ENCODE results near the gene RNF227. TPM values are rescaled to one million over a fixed set of nuclear protein-coding genes. Genes with fewer than 3 reads are reported as not detected.

The RNF227 gene
- total RNA-seq, 1 experiment from 2014 or later = 6.6 TPM

DNA sequence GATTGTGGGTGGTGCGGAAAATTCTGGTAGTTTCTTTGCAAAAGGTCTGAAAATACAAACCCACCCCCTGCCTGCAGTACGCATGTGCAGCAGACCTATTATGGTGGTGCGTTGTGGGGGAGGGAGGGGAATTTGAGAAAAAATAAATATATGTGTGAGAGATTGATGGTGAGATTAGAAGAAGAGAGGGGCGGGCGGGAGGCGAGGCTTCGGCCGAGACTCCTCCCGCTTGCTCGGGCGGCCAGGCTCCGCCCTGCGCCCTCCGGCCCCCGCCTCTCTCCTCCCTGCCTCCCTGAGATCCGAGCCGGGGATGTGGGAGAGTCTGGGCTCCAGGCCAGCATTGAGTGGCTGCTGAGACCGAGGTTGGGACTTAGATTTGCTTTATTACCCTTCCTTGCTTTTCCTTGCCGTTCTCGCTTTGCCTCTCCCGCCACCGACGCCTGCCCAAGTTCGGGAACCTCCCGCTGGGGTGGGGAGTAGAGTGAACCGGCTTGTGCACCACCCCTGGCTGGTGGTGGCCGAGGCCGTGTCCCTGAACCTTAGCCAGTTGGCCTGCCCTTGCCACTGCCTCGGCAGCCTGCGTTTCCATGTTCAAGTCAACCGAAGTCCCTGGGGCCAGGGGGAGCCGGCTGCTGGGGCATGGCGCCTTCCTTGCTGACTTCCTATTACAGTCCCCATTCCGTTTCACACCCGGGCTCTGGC lies 28.5 kb downstream of the RNF227 start:
- Histone ChIP-seq H3K36me3 (peaks cover 28% of the 10 kb centered on the region), H3K9me3 (replicated peaks) (no peaks in the 10 kb centered on the region), H3K4me1 (peaks cover 37% of the 10 kb centered on the region), H3K27ac (peak overlapping the region; percentile 99), H3K4me3 (peak overlapping the region; percentile 73), H3K27me3 (no peaks in the 10 kb centered on the region)
- DNase-seq = peak; percentile 91 to 94

DNA sequence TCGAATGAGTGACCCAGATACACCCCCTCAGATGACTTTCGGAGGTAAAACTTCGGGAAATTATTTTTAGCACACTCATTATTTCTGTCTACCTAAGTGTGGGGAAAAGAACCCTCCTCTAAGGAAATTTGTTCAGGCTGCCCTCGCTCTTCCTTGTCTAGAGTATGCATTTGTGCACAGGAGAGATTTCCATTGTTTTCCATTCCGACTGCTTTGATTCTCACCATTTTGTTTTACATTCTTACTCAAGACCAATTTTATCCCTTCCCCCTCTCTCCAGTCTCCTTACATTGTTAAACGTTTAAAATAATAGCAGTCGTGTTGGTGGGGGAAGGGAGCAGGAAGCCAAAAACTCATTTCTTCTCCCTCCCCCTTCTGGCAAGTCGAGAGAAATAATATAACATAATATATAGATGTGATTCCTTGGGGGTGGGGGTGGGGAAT lies 29.0 kb downstream of the RNF227 start:
- DNase-seq = no peak
- Histone ChIP-seq H3K9me3 (replicated peaks) (no peaks in the 10 kb centered on the region), H3K27me3 (no peaks in the 10 kb centered on the region), H3K4me3 (peak overlapping the region; percentile 73), H3K36me3 (peaks cover 26% of the 10 kb centered on the region), H3K27ac (peak overlapping the region; percentile 99), H3K4me1 (peaks cover 33% of the 10 kb centered on the region)

- peak overlapping the region; percentile 73 for H3K4me3 ChIP-seq
- H3K27ac ChIP-seq = peak overlapping the region; percentile 99
- peaks cover 20% of the 10 kb centered on the region for H3K36me3 ChIP-seq
- peak; percentile 37 to 44 for DNase-seq
- peaks cover 27% of the 10 kb centered on the region for H3K4me1 ChIP-seq
- H3K9me3 ChIP-seq (replicated peaks) = no peaks in the 10 kb centered on the region
- H3K27me3 ChIP-seq = no peaks in the 10 kb centered on the region
Measured at GRCh38 chr17:7886227-7887037, 29.7 kb downstream of the RNF227 start.

DNA sequence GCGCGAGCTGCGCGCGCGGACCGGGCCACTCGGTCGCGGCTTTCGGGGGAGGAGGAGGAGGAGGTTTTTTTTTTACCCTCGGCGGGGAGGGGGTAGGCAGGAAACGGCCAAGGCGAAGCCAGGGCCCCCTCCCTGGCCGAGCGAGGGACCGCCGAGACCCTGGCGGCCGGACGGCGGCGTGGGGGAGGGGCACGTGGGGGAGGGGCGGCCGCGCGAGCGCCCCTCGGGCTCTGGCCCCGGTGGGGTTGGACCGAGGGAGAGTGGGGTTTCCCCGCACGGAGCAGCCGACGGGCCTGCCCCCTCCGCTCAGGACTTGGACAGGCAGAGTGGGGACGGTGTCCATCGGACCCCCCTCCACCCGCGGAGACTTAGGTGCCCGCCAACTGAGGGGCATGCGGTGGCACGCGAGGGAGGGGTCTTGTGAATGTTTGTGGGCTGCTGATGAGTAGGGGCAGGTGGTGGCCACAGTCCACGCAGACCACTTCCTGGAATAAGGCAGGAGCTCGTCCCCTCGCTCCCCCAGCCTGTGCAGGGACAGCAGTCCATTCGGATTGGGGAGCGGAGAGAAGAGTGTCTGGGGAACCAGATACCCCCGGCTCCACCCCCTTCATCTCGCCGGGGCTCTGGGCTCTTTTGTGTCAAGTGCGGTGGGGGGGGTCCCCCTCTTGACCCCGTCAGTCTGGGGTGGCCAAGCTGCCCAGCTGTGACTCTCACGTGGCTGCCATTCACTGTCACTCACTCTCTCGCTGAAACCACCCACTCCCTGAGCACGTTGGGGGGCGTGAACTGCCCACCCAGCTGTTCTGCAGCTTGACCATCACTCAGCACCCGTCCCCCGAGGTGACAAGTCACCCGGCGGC lies 30.5 kb downstream of the RNF227 start:
- Histone ChIP-seq H3K4me3 (peak overlapping the region; percentile 73), H3K36me3 (peaks cover 14% of the 10 kb centered on the region), H3K27ac (peak overlapping the region; percentile 99), H3K9me3 (replicated peaks) (no peaks in the 10 kb centered on the region), H3K4me1 (peaks cover 19% of the 10 kb centered on the region), H3K27me3 (no peaks in the 10 kb centered on the region)
- DNase-seq = peak; percentile 96 to 97

- peaks cover 13% of the 10 kb centered on the region for H3K36me3 ChIP-seq
- no peaks in the 10 kb centered on the region for H3K27me3 ChIP-seq
- H3K27ac ChIP-seq = peak overlapping the region; percentile 99
- no peak for DNase-seq
- H3K4me3 ChIP-seq = peak overlapping the region; percentile 73
- peaks cover 10% of the 10 kb centered on the region for H3K4me1 ChIP-seq
- H3K9me3 ChIP-seq (replicated peaks) = no peaks in the 10 kb centered on the region
Measured at GRCh38 chr17:7884581-7885366, 31.3 kb downstream of the RNF227 start.

DNA sequence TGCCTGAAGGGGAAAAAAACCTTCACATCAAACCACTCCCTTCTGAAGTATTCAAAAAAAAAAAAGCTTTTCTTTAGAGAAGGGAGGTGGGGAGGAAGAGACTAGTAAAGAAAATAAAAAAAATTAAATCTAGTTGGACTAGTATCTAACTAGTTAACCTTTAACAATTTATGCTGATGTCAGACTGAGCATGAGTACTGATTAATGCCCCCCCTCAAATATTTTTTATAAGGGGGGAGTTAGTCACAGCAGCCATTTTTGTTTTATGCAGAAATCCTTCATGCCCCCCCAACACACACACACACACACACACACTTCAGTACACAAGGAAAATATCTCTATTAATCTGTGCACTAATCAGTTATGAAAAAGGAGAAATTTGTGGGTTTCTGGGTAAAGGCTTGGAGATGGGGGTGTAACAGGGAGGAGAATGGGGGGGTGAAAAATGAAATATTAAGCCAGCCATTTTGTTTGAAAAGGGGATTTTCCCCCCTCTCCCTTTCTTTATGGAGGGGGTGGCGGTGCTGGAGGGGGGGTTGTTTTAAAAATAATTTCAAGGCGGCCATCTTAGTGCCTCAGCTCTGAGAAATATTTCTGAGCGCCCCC lies 32.2 kb downstream of the RNF227 start:
- Histone ChIP-seq H3K36me3 (peaks cover 14% of the 10 kb centered on the region), H3K4me3 (peak overlapping the region; percentile 56)
- peak in 1 of 2 experiments; percentile 38 for DNase-seq

GRCh38 chr17:7882629-7883028 lies 33.5 kb downstream of the RNF227 start:
- no peaks in the 10 kb centered on the region for H3K9me3 ChIP-seq (replicated peaks)
- H3K4me1 ChIP-seq = no peaks in the 10 kb centered on the region
- H3K27ac ChIP-seq = no peak overlapping the region
- peaks cover 15% of the 10 kb centered on the region for H3K36me3 ChIP-seq
- no peak overlapping the region for H3K4me3 ChIP-seq
- DNase-seq = no peak
- H3K27me3 ChIP-seq = no peaks in the 10 kb centered on the region

More for the DNA sequence above, 32.2 kb downstream of the RNF227 start:
- Histone ChIP-seq H3K27me3 (no peaks in the 10 kb centered on the region), H3K4me1 (peaks cover 4% of the 10 kb centered on the region; the same call in 1 of the 2 replicates), H3K9me3 (replicated peaks) (no peaks in the 10 kb centered on the region), H3K27ac (peak overlapping the region; percentile 86)

GRCh38 chr17:7882068-7882467 lies 34.0 kb downstream of the RNF227 start:
- Histone ChIP-seq H3K36me3 (peaks cover 19% of the 10 kb centered on the region), H3K27ac (no peak overlapping the region), H3K9me3 (replicated peaks) (no peaks in the 10 kb centered on the region), H3K4me1 (no peaks in the 10 kb centered on the region), H3K4me3 (peak overlapping the region; percentile 6; the same call in 1 of the 2 replicates), H3K27me3 (no peaks in the 10 kb centered on the region)
- no peak for DNase-seq

DNA sequence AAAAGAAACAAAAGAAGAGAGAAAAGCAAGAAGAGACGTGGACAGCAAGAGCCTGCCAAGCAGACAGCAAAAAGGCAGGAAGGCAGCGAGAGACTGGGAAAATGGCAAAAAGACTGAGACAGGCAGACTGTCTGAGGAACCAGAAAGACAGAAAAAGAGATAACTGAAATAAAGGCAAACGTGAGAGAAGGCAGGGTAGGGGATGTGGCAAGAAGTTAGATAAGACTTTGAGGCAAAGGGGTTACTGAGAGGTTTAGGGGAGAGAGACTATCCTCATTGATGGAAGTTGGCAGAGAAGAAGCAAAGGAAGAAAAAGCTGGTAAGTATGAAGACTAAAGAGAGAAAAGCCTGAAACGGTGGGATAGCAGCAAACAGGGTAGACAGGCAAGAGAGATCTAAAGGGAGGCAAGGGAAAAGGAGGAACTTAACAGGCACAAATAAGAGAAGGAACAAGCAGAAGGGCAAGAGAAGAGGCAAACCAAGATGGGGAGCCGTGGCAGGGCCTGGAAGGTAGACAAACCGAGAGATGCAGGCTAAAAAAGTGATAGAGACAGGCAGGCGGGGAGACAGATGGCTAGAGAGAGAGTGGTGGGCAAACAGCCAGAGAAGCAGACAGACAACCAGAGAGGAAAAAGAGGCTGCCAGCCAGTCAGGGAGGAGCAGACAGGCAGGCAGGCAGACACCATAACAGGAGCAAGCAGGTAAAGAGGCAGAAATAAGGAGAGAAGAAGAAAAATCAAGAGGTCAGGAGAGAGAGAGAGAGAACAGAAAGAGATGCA lies 34.6 kb downstream of the RNF227 start:
- no peaks in the 10 kb centered on the region for H3K4me1 ChIP-seq
- DNase-seq = peak; percentile 26 to 39
- H3K27ac ChIP-seq = no peak overlapping the region
- H3K9me3 ChIP-seq (replicated peaks) = no peaks in the 10 kb centered on the region
- H3K27me3 ChIP-seq = no peaks in the 10 kb centered on the region
- H3K4me3 ChIP-seq = peak overlapping the region; percentile 6; the same call in 1 of the 2 replicates
- peaks cover 22% of the 10 kb centered on the region for H3K36me3 ChIP-seq

DNA sequence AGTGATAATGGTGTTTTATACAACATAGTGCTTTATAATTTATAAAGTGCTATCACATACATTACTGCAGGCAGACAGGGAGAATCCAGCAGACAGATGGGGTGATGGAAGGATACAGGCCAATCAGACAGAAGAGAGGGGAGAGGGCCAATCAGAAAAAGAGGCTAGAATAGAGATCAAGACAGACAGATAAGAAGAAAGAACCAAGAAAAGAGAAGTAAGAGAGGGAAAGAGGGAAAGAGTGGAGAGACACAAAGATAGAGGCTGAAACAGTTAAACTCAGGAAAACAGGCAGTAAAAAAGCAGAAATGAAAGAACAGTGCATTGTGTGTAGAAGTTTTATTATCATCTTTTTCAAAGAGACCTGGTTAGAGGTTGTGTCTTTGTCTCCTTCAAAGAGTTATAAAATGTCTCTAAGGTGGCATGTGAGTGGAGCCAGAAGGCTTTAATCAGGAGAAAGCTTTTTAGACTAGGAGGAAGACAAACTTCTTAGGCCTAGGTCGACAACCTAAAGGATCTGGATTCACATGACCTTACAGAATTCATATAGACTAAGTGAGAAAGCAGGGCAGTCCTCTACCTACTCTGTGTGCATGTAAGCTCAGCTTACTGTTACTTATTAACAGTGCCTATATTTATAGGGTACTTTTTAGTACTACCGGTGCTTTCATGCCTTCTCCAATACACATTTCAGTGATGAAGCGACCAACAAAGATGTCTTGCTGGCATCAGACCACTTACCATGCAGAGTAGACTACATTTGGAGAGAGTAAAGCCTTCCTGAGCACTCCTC lies 35.8 kb downstream of the RNF227 start:
- Histone ChIP-seq H3K27me3 (no peaks in the 10 kb centered on the region), H3K27ac (no peak overlapping the region), H3K36me3 (peaks cover 25% of the 10 kb centered on the region), H3K9me3 (replicated peaks) (no peaks in the 10 kb centered on the region), H3K4me1 (no peaks in the 10 kb centered on the region), H3K4me3 (no peak overlapping the region)
- DNase-seq = no peak

GRCh38 chr17:7878234-7878633 lies 37.9 kb downstream of the RNF227 start:
- Histone ChIP-seq H3K27me3 (no peaks in the 10 kb centered on the region), H3K27ac (no peak overlapping the region), H3K36me3 (peaks cover 25% of the 10 kb centered on the region), H3K4me3 (no peak overlapping the region), H3K4me1 (no peaks in the 10 kb centered on the region), H3K9me3 (replicated peaks) (no peaks in the 10 kb centered on the region)
- no peak for DNase-seq

GRCh38 chr17:7875804-7876370 lies 40.2 kb downstream of the RNF227 start:
- Histone ChIP-seq H3K27me3 (no peaks in the 10 kb centered on the region), H3K27ac (no peak overlapping the region), H3K4me3 (no peak overlapping the region), H3K4me1 (no peaks in the 10 kb centered on the region), H3K9me3 (replicated peaks) (no peaks in the 10 kb centered on the region), H3K36me3 (peaks cover 29% of the 10 kb centered on the region)
- DNase-seq = no peak

All from SJCRH30 (cell line).